GM13976 (cell line): ENCODE data around the gene EFCAB5.

Source experiments
- DNase-seq: peaks from one replicate; pipeline ENCODE4 v3.0.0; 2012; ENCODE audit warnings: low spot score
- CTCF ChIP-seq: IDR thresholded peaks from 2 replicates; pipeline ENCODE4 v1.5.1; 2012; ENCODE audit warnings: borderline replicate concordance, mild to moderate bottlenecking; ENCODE audit not compliant: insufficient read depth; ENCODE audit errors: extremely low read depth, missing control alignments, control extremely low read depth
- in situ Hi-C: fragments of 300-500 bp; cut with MboI; formaldehyde crosslinking; loops from one replicate; pipeline ENCODE4 v1.12.0; 2022; ENCODE audit warnings: low sequenced_read_pairs, mixed read lengths, inconsistent platforms; ENCODE audit not compliant: unreplicated experiment

Gene EFCAB5

GRCh38 chr17:29909236-29910003 is 32.0 kb upstream of the EFCAB5 start:
- no peak for TF ChIP-seq CTCF
- DNase-seq, result no peak
- in situ Hi-C loops, result no loop called here

- in situ Hi-C loops, result no loop called here
- no peak for TF ChIP-seq CTCF
- no peak for DNase-seq
These were observed 29.7 kb upstream of the EFCAB5 start for GRCh38 chr17:29911641-29912177.

GRCh38 chr17:29914819-29915537 is 26.5 kb upstream of the EFCAB5 start:
- in situ Hi-C loops, result no loop called here
- no peak for DNase-seq

GRCh38 chr17:29918016-29918415 is 23.4 kb upstream of the EFCAB5 start:
- DNase-seq, result no peak
- TF ChIP-seq CTCF, result no peak
- in situ Hi-C loops, result no loop called here

More at GRCh38 chr17:29914819-29915537, 26.5 kb upstream of the EFCAB5 start:
- TF ChIP-seq CTCF, result no peak

- no peak for TF ChIP-seq CTCF
- DNase-seq, result no peak
- in situ Hi-C loops, result no loop called here
These were observed 22.2 kb upstream of the EFCAB5 start for GRCh38 chr17:29918922-29919856.

GRCh38 chr17:29924786-29925185 is 16.6 kb upstream of the EFCAB5 start:
- in situ Hi-C loops, result loop anchor here (25.0 kb wide), 1 partner anchor 287 kb away; no protein-coding TSS in a partner anchor
- TF ChIP-seq CTCF, result no peak
- DNase-seq, result no peak
